ENCODE measurements around the gene ACSL1.
"Not testable (repeated sequence)": the region's sequence is repeated elsewhere in the genome, so short reads cannot be mapped to it uniquely, and the experiment has no call there.

The ACSL1 gene

GRCh38 chr4:184825896-184826690, at the start of gene ACSL1:
ACSL1 (minus strand) TSS chr4:184825968; CDS start chr4:184803514, 22,454 bp downstream.
- FAIRE-seq, result no peak

- no peak for FAIRE-seq
Measured at GRCh38 chr4:184873054-184873453, 47.3 kb upstream of the ACSL1 start.

GRCh38 chr4:184870718-184871117, 45.0 kb upstream of the ACSL1 start:
- FAIRE-seq, result no peak

GRCh38 chr4:184868623-184869022, 42.9 kb upstream of the ACSL1 start:
- FAIRE-seq, result no peak

GRCh38 chr4:184863916-184864315, 38.1 kb upstream of the ACSL1 start:
- no peak for FAIRE-seq

- FAIRE-seq, result no peak
Measured at GRCh38 chr4:184861047-184861446, 35.3 kb upstream of the ACSL1 start.

GRCh38 chr4:184860018-184860779, 34.4 kb upstream of the ACSL1 start:
- no peak for FAIRE-seq

GRCh38 chr4:184857441-184858121, 31.8 kb upstream of the ACSL1 start:
- no peak for FAIRE-seq

GRCh38 chr4:184856277-184856609, 30.5 kb upstream of the ACSL1 start:
- no peak for FAIRE-seq

- no peak for FAIRE-seq
Measured at GRCh38 chr4:184854673-184855072, 28.9 kb upstream of the ACSL1 start.

- no peak for FAIRE-seq
Measured at GRCh38 chr4:184853436-184853835, 27.7 kb upstream of the ACSL1 start.

GRCh38 chr4:184851886-184852285, 26.1 kb upstream of the ACSL1 start:
- no peak for FAIRE-seq

- no peak for FAIRE-seq
Measured at GRCh38 chr4:184851200-184851541, 25.4 kb upstream of the ACSL1 start.

- no peak for FAIRE-seq
Measured at GRCh38 chr4:184850431-184851199, 24.8 kb upstream of the ACSL1 start.

- FAIRE-seq, result no peak
Measured at GRCh38 chr4:184850018-184850417, 24.2 kb upstream of the ACSL1 start.

- FAIRE-seq, result no peak
Measured at GRCh38 chr4:184849185-184849584, 23.4 kb upstream of the ACSL1 start.

- no peak for FAIRE-seq
Measured at GRCh38 chr4:184848510-184848909, 22.7 kb upstream of the ACSL1 start.

- FAIRE-seq, result no peak
Measured at GRCh38 chr4:184846531-184846930, 20.8 kb upstream of the ACSL1 start.

GRCh38 chr4:184845367-184846021, 19.7 kb upstream of the ACSL1 start:
- no peak for FAIRE-seq

- FAIRE-seq, result no peak
Measured at GRCh38 chr4:184844742-184845141, 19.0 kb upstream of the ACSL1 start.

GRCh38 chr4:184843984-184844554, 18.3 kb upstream of the ACSL1 start:
- no peak for FAIRE-seq

- FAIRE-seq, result not testable (repeated sequence)
Measured at GRCh38 chr4:184839075-184839399, 13.3 kb upstream of the ACSL1 start.

Measured in colon (tissue), 2 donors.